GM21576 (cell line): ENCODE measurements around the gene ROGDI.
"Not testable (repeated sequence)": the region's sequence is repeated elsewhere in the genome, so short reads cannot be mapped to it uniquely, and the experiment has no call there.

ENCODE experiments used
- ATAC-seq: cut with Tn5 transposase; IDR thresholded peaks from one replicate; pipeline ENCODE4 v1.9.1; 2021; ENCODE audit warnings: mild to moderate bottlenecking, moderate library complexity; ENCODE audit not compliant: unreplicated experiment

Gene ROGDI

DNA sequence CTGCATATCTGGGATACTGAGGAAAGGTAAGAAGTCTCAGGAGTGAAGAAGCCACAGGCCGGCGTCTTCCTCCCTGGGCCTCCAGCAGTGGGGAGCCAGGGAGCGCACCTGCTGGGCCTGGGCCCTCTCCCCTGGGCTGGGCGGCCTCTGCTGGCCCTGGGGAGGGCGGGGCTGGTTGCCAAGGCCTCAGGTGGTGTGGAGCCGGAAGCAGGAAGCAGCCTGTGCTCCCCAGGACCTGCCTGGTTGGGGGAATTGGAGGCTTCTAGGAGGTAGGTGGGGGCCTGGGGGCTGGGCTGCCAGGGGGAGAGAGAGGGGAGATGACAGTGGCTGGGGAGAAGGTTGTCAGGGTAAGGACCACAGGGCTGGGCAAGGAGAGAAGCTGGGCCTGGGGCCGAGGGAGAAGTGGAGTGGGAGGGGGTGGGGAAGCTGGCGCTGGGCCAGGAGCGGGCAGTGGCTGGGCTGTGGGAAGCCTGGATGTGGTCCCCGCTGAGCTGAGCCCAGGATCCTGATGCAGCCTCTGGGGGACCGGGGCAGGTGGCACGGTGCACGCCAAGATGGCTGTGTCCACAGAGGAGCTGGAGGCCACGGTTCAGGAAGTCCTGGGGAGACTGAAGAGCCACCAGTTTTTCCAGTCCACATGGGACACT, 7.1 kb downstream of the ROGDI start, which contains the start of gene SMIM22:
Gene SMIM22 (plus strand): TSS at position 189 of the 647 bp plus-strand sequence. CDS start 366 bp downstream, at position 555.
- no peak for ATAC-seq

DNA sequence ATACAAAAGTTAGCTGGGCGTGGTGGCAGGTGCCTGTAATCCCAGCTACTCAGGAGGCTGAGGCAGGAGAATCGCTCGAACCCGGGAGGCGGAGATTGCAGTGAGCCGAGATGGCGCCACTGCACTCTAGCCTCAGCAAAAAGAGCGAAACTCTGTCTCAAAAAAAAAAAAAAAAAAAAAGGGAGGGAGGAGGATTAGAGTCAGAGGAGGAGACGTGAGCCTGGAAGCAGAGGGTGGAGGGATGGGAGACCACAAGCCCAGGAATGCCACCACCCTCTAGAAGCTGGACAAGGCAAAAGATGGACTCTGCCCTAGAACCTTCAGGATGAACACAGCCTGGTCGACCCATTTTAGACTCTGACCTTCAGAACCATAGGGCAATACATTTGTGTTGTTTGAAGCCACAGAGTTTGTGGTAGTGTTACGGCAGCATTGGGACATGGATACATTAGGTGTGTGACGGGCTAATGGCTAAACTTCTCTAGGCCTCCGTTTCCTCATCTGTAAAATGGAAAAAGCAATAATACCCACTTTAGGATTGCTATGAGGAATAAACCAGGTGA, 9.4 kb downstream of the ROGDI start:
- ATAC-seq, result no peak

DNA sequence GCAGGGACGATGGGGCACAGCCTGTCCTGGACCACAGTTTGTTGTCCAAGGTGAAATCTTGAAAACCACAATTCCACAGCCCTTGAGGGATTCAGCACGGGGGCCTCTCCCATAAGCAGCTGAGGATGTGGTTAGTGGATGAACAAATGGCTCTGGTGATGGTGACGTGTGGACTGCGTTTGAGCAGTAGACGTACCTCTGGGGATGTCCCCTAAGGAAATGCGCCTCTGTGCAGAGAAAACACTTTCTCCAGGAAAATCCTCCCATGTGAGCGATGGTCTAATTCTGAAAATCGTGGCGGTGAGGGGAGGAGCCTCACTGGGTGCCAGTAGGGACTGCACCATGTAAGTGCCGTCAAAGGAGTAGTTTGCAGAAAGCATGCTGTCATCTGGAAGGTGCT, 11.6 kb downstream of the ROGDI start:
- ATAC-seq, result no peak

DNA sequence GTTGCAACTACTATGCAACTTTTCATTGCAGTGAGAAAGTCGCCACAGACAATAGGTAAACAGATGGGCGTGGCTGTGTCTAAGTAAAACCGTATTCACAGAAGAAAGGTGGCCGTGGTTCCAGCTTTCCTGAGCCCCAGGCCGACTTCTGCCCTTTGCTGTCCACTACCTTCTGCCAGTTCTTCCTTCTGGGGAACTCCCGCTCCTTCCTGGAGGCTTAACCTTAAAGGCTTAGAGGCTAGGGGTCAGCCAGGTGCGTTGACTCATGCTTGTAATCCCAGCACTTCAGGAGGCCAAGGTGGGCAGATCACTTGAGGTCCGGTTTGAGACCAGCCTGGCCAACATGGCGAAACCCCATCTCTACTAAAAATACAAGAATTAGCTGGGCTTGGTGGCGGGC, 12.2 kb downstream of the ROGDI start:
- ATAC-seq, result no peak

DNA sequence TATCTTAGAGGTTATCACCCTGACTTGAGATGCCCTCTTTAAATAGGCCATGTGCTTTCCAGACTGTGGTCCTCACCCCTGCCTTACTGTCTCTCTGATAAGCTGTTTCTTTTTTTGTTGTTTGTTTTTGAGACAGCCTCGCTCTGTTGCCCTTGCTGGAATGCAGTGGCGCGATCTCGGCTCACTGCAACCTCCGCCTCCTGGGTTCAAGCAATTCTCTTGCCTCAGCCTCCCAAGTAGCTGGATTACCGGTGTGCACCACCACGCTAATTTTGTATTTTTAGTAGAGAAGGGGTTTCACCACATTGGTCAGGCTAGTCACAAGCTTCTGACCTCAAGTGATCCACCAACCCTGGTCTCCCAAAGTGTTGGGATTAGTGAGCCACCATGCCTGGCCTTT, 13.5 kb downstream of the ROGDI start:
- ATAC-seq, result no peak

DNA sequence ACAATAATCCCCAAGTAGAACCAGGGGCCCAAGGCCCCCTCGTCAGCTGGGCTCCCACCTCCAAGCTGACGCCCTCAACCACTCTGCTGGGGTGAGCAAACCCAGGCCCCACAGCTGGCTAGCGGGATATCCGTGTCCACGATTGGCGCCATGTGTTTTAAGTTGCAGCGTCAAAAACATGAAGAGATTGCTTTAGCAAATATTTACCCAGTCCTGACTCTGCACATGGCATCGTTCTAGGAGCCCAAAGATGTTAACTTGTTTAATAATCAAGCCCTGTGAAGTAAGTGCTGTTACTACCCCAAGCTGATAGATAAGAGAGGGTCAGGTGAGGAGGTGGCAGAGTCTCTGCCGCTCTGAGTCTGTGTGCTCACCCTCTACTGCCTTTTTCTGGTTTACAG, 13.9 kb downstream of the ROGDI start:
- ATAC-seq, result no peak

DNA sequence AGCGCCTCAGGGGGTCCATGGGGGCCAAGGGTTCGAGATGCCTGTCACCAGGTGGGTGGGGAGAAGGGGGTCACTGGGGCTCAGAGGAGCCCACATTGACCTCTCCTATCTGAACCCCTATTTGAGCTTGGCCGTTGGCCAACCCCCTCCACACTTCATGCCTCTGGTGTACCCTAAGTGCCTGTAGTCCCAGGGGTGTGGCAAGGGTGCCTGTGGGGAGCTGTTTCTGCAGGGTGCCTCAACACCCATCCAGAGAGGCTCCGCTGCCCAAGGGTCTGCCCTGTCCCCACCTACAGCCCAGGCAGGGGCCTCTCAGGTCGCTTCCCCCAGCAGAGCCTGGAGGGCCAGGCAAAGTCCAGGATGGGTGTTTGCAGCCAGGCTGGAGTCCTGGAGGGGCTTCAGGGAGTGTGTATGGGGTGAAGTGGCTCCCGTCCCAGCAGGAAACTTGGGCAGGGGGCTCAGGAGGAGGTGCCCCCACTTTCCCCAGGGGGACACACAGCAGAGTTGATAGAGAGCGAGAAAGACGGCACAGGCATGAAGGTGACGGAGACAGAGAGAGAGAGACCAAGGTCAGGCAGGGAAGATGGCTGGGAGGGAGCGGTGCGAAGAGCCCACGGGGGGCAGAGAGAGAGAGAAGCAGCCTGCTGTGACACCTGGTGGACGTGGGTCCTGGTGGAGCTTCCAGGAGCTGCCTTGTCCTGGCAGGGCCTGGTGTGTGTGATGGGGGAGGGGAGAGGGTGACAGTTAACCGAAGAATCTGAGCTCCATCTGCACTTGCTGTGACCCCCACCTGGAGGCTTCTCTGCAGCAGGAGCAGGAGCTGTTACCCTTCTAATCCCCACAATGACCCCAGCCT, 14.6 kb downstream of the ROGDI start, which contains the start of gene SEPTIN12:
Gene SEPTIN12 (minus strand): TSS at position 719 of the 856 bp plus-strand sequence. CDS start 700 bp downstream, at position 19.
- no peak for ATAC-seq

DNA sequence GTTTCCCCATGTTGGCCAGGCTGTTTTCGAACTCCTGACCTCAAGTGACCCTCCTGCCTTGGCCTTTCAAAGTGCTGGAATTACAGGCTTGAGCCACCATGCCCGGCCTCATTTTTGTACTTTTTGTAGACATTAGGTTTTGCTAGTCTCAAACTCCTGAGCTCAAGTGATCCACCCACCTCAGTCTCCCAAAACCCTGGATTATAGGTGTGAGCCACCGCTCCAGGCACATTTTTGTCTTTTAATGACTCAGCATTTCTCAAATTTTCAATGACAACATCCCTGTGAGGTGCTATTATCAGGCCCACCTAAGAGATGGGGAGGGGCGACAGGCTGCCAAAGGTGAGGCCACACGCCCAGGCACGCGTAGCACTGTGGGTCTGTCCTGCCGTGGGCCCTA, 15.4 kb downstream of the ROGDI start:
- no peak for ATAC-seq

DNA sequence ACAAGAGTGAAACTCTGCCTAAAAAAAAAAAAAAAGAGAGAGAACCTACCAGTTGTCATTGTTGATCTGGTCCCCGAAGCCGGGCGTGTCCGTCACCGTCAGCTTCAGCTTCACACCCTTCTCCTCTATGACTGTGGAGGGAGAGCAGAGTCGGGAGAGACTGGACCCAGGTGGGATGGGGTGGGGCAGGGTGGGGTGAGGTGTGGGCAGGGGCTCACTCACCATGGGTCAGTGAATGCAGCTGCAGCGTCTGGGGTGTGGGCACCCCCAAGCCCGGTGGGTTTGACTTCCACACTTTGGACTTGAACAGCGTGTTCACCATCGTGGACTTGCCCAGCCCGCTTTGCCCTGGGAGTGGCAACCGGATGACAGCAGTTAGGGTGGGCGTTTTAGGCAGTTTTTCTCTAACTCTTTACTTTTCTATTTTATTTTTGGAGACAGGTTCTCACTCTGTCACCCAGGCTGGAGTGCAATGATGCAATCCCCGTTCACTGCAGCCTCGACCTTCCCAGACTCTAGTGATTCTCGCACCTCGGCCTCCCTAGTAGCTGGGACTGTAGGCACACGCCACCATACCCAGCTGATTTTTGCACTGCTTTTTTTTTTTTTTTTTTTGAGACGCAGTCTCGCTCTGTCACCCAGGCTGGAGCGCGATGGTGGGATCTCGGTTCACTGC, 16.5 kb downstream of the ROGDI start:
- no peak for ATAC-seq

DNA sequence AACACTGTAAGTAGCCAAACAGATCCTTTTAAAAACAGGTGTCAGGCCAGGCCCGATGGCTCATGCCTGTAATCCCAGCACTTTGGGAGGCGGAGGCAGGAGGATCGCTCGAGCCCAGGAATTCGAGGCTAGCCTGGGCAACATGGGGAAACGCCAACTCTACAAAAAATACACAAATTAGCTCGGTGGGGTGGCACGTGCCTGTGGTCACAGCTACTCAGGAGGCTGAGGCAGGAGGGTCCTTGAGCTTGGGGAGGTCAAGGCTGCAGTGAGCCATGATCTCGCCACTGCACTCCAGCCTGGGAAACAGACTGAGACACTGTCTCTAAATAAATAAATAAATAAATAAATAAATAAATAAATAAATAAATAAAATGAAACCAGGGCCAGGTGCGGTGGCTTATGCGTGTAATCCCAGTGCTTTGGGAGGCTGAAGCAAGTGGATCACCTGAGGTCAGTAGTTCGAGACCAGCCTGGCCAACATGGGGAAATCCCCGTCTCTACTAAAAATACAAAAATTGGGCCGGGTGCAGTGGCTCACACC, 17.9 kb downstream of the ROGDI start:
- not testable (repeated sequence) for ATAC-seq

DNA sequence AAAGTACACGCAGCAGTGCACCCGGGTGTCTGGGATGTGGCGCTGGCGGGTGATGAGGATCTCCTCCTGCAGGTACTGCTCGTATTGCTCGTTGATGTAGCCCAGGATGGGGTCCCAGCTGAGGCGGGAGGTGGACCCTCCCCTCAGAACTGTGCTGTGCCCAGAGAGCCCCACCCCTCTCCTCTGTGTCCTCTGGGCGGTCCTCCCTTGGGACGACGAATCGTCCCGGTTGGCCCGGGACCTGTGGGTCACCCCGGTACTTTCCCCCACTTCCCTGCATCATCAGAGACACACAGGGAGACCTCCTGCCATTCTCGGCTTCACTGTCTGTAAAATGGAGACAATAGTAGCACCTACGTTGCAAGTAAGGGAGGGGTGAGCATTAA, 18.5 kb downstream of the ROGDI start:
- no peak for ATAC-seq

DNA sequence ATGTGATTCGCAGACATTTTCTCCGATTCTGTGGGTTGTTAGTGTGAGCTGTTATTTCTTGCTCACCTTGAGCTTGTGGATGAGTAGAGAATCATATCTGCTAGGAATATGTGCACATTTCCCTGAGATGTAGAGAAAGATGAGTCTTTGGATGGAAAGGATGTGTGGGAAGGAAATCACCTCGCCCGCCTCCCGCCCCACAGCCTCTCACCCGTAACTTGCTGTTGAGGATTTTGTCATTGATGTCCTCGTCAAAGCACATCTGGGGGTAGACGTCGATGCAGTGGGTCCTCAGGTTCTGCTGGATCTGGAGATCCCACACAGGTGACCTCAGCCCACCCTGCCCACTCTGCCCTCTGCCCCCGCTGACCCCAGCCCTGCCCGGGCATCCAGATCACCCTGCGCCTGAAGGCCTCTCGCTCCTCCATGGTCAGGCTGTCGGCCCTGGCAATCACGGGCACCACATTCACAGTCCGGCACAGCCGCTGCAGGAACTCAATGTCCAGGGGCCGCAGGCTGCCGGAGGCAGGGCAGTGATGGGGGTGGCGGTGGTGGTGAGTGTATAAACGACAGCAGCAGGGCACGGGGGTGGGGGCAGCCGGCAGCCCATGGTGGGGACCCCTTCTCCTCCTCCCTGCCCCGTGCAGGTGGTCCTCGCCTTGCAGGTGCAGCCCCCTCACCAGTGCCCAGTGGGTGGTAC, 19.0 kb downstream of the ROGDI start:
- ATAC-seq, result no peak

DNA sequence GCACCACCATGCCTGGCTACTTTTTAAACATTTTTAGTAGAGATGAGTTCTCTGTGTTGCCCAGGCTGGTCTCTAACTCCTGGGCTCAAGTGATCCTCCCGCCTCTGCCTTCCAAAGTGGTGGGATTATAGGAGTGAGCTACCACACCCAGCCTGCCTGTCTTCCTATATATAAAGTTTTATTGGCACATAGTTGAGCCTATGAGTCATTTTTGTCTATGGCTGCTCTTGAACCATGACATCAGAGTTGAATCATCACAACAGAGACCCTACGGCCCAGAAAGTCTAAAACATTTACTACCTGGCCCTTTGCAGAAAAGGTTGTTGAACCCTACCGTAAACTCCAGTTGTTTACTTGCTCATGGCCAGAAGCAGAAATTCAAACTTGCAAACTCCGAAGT, 22.2 kb downstream of the ROGDI start:
- no peak for ATAC-seq

DNA sequence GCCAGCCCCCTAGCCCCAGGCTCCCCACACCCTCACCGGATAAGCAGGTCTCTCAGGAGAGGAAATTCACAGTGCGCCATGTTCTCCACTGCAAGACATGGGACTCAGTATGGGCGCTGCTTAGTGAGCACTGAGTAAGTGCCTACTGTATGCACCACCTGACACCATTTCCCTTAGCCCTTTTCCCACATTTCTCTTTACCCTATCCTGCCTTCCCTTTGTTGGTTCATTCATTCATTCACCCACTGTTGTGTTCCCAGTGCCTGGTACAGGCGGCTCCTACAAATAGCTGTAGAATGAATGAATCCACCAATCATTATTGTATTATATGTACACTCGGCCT, 24.4 kb downstream of the ROGDI start:
- no peak for ATAC-seq

DNA sequence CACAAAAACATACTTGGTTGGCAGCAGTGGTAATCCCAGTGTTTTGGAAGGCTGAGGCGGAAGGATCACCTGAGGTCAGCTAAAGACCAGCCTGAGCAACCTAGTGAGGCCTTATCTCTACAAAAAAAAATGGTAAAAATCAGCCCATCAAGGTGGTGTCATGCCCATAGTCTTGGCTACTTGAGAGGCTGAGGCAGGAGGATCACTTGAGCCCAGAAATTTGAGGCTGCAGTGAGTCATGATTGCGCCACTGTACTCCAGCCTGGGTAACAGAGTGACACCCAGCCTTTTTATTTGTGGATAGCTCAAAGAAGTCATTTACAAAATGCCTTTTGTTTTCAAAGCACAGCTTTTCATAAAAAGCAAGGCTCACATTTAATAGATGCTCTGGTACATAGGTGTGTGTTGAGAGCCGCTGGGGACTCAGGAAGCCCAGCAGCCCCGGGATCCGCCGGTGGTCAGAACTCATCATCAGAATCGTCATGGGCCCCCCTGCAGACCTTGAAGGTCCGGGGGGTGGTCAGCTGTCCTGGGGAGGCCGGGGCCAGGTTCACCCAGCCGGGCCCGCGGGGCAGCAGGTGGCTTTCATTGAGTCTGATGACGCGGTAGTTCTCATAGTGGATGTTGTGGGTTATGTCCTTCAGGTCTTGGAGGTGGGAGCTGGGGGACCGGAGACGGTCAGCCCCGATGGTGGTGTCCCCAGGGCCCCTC, 24.9 kb downstream of the ROGDI start:
- ATAC-seq, result no peak

DNA sequence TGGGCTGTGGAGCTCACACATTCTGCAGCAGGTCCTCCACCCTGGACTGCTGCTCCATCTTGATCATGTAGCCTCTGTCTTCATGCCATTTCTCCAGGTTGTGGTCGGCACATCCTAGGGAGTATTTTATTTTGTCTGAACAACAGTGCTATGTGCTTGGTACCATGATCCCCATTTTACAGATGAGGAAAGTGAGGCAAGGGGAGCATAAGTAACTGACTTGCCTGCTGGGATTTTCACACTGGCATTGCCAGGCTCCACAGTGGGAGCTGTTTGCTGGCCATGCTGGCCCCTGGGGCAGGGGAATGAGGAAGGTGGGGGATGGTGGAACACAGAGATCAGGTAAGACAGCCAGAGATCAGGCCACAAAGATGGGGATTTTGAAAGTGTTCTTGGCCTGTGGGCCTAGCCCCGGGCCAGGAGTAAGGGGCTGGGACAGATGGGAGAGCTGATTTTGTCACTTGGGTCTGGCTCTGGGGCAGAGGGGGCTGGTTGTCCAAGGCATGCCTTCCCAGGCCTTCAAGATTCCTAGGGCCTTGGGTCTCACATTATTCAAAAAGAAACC, 26.2 kb downstream of the ROGDI start:
- no peak for ATAC-seq

DNA sequence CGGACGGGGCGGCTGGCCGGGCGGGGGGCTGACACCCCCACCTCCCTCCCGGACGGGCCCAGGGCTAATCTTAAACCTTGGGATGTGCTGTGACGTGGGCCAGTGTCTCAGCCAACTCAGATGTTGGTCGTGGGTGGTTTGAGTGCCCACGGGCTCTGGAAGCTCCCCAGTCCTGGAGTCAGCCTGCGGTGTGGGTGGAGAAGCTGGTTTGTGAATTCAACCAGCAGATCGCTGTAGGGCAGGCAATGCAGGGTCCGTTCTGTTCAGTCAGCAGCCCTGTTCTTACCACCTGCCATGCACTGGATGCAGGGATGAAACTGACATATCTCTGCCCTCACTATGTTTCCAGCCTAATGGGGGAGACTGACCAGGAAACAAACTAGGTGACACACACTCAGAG, 27.4 kb downstream of the ROGDI start:
- ATAC-seq, result no peak

DNA sequence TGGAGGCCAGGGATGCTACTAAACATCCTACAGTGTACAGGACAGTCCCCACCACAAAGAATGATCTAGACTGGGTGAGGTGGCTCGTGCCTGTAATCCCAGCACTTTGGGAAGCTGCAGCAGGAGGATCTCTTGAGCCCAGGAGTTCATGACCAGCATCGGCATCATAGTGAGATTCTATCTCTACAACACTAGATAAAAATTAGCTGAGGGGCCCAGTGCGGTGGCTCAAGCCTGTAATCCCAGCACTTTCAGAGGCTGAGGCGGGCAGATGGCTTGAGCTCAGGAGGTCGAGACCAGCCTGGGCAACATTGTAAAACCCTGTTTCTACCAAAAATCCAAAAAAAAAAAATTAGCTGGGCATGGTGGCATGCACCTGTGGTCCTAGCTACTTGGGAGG, 30.1 kb downstream of the ROGDI start:
- ATAC-seq, result no peak

DNA sequence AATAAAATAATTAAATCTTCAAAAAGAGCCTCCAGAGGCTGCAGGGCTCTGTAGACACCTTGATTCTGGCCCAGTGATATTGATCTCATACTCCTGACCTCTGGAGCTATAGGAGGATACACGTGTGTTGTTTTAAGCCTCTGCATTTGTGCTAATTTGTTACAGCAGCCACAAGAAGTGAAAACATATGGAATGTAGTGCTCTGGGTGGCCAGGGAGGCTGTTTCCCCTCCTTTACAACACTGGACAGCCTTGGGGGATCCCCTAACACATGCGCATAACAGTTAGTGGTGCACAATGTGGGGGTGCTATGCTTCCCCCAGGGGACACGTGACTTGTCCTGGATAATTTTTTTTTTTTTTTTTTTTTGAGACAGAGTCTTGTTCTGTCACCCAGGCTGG, 30.8 kb downstream of the ROGDI start:
- no peak for ATAC-seq

DNA sequence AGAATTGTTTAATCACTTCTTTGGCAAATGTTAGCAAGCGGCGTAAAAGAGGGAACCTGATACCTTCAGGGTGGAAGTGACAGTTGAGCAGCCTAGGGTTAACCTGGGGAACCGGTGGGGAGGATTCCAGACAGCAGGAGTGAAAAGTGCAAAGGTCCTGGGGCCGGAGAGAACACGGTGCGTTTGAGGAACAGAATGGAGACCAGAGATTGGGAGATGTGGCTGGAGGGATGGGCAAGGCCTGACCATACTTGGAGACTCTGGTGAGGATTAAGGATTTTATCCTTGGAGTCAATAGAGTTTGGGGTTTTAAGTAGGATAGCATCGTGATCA, 33.2 kb downstream of the ROGDI start:
- ATAC-seq, result no peak
